GM21447 (cell line): ENCODE measurements around the gene KIF12.
"Not testable (repeated sequence)": the region's sequence is repeated elsewhere in the genome, so short reads cannot be mapped to it uniquely, and the experiment has no call there.

Experiments
- ATAC-seq: cut with Tn5 transposase; IDR thresholded peaks from one replicate; pipeline ENCODE4 v1.9.1; 2021; ENCODE audit not compliant: unreplicated experiment

The KIF12 gene

GRCh38 chr9:114098936-114099668 is at the start of gene KIF12:
Gene KIF12 (minus strand): TSS chr9:114099292. CDS start chr9:114099276, 16 bp downstream.
- ATAC-seq = no peak

GRCh38 chr9:114146735-114147134 is 47.6 kb upstream of the KIF12 start:
- ATAC-seq = no peak

- ATAC-seq = no peak
These were observed 44.1 kb upstream of the KIF12 start for GRCh38 chr9:114143234-114143633.

GRCh38 chr9:114141553-114142402 is 42.7 kb upstream of the KIF12 start:
- no peak for ATAC-seq

- ATAC-seq = no peak
These were observed 41.8 kb upstream of the KIF12 start for GRCh38 chr9:114140850-114141249.

GRCh38 chr9:114140401-114140800 is 41.3 kb upstream of the KIF12 start:
- no peak for ATAC-seq

- no peak for ATAC-seq
These were observed 40.0 kb upstream of the KIF12 start for GRCh38 chr9:114139071-114139470.

- ATAC-seq = no peak
These were observed 39.5 kb upstream of the KIF12 start for GRCh38 chr9:114138552-114138971.

- ATAC-seq = no peak
These were observed 38.7 kb upstream of the KIF12 start for GRCh38 chr9:114137831-114138230.

GRCh38 chr9:114134827-114135396 is 35.8 kb upstream of the KIF12 start:
- no peak for ATAC-seq

GRCh38 chr9:114132550-114132918 is 33.4 kb upstream of the KIF12 start:
- no peak for ATAC-seq

GRCh38 chr9:114131808-114132549 is 32.9 kb upstream of the KIF12 start:
- ATAC-seq = no peak

GRCh38 chr9:114130624-114131277 is 31.7 kb upstream of the KIF12 start:
- ATAC-seq = no peak

- no peak for ATAC-seq
These were observed 31.0 kb upstream of the KIF12 start for GRCh38 chr9:114130141-114130540.

GRCh38 chr9:114128759-114129158 is 29.7 kb upstream of the KIF12 start:
- not testable (repeated sequence) for ATAC-seq

- ATAC-seq = no peak
These were observed 27.4 kb upstream of the KIF12 start for GRCh38 chr9:114126247-114127060.

GRCh38 chr9:114125476-114126013 is 26.5 kb upstream of the KIF12 start:
- no peak for ATAC-seq

GRCh38 chr9:114124666-114125475 is 25.8 kb upstream of the KIF12 start:
- ATAC-seq = no peak

GRCh38 chr9:114124138-114124537 is 25.0 kb upstream of the KIF12 start:
- no peak for ATAC-seq
